Measurements from ENCODE around the gene HOXA10.

Gene HOXA10

DNA sequence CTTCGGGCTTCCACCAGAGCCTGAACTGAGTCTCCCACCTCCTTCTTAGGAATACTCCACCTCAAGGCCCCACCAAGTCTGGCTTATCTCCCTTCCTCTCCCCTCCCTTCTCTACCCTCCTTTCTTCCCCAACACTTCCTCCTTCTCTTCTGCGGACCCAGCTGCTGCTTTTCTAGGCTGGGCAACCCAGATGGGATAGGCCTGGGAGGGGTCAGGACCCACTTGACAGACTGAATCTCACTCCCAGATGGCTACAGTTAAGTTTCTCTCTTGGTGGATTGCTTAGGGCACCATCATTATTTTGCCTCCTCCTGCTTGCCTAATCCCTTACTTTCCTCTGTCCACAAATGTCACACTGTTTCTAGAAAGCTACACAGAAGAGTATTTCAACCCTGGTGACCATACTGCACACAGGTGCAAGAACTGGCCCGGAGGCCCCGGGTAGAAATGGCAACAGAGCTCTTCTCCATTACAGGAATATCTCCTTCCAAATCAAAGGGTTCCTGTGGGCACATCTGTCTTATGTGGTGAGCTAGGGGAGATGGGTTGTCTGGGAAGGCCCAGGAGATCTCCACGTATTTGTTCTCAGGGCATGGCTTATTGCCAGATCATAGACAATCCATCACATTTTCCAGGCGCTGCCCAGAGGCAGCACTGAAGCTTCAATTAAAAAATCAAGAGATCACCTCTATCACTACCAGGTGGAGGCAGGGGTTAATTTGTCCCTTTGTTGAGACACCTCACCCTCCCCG lies 16.1 kb upstream of the HOXA10 start:
- Histone ChIP-seq H2AFZ (ENCODE audit: low read length) (no peak overlapping the region), H3K4me1 (ENCODE audit: low read length) (no peaks in the 10 kb centered on the region), H3K79me2 (ENCODE audit: low read length) (no peaks in the 10 kb centered on the region), H3K36me3 (replicated peaks; ENCODE audit: insufficient read depth, low read length) (no peaks in the 10 kb centered on the region), H3K9me3 (replicated peaks; ENCODE audit: insufficient read depth, low read length) (no peaks in the 10 kb centered on the region), H3K27ac (ENCODE audit: low read length) (no peak overlapping the region), H3F3A (ENCODE audit: insufficient read depth, low read length) (no peaks in the 10 kb centered on the region), H3K4me3 (ENCODE audit: low read length) (no peak overlapping the region), H3K4me2 (ENCODE audit: low read depth, low read length) (no peak overlapping the region), H4K20me1 (ENCODE audit: insufficient read depth, low read length) (no peaks in the 10 kb centered on the region), H3K9me2 (replicated peaks; ENCODE audit: insufficient read depth, low read length) (no peaks in the 10 kb centered on the region), H3K9ac (ENCODE audit: low read length) (no peak overlapping the region), H3K27me3 (replicated peaks; ENCODE audit: insufficient read depth, low read length) (peaks cover 97% of the 10 kb centered on the region)
- TF ChIP-seq EZH2phosphoT487 (IDR thresholded peaks at IDR 0.05; ENCODE audit: low read length) (no peak), EZH2 (optimal IDR thresholded peaks at IDR 0.05; ENCODE audit: low read depth, low read length) (no peak)
- TF ChIP-seq, protein P1, sequence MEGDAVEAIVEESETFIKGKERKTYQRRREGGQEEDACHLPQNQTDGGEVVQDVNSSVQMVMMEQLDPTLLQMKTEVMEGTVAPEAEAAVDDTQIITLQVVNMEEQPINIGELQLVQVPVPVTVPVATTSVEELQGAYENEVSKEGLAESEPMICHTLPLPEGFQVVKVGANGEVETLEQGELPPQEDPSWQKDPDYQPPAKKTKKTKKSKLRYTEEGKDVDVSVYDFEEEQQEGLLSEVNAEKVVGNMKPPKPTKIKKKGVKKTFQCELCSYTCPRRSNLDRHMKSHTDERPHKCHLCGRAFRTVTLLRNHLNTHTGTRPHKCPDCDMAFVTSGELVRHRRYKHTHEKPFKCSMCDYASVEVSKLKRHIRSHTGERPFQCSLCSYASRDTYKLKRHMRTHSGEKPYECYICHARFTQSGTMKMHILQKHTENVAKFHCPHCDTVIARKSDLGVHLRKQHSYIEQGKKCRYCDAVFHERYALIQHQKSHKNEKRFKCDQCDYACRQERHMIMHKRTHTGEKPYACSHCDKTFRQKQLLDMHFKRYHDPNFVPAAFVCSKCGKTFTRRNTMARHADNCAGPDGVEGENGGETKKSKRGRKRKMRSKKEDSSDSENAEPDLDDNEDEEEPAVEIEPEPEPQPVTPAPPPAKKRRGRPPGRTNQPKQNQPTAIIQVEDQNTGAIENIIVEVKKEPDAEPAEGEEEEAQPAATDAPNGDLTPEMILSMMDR (IDR thresholded peaks at IDR 0.05; ENCODE audit: low read length): no peak
- no peak for DNase-seq

DNA sequence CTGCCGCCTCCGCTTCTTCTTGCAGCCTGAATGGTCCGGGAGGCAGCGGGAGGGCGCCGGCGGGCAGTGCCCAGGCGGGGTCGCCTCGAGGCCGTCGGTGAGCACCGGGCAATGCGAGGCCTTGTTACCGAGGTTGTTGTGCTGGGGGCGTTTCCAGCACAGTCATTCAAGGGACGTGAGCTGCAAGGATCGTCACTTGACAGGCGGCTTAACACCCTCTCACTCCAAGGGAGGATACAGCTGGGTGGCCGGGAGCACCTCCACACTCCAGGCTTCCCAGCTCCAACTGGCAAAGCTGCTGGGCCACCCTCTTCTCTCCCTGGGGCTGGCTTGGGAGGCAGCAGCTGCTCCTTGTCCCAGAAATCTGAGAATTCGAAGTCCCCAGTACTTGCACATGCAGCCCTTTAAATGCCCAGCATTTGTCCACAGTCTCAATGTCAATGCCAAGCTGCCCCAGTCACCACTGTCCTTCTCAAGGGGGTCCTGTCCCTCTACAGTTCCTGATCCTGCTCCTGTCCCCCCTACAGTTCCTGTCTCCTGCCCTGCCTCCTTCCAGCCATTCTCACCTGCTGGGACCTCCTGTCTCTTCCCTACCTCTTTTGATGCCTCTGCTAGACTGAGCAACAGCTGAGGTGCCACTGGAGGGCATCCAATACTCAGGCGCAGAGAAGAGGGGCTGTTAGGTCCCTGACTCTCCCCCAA lies 15.3 kb upstream of the HOXA10 start:
- H3K27ac ChIP-seq (ENCODE audit: low read length): no peak overlapping the region

GRCh38 chr7:27188386-27189294 lies 14.5 kb upstream of the HOXA10 start:
- Histone ChIP-seq H3K27ac (ENCODE audit: low read length) (no peak overlapping the region), H3K9me3 (replicated peaks; ENCODE audit: insufficient read depth, low read length) (no peaks in the 10 kb centered on the region), H3K9ac (ENCODE audit: low read length) (no peak overlapping the region), H3K36me3 (replicated peaks; ENCODE audit: insufficient read depth, low read length) (no peaks in the 10 kb centered on the region), H3F3A (ENCODE audit: insufficient read depth, low read length) (no peaks in the 10 kb centered on the region), H4K20me1 (ENCODE audit: insufficient read depth, low read length) (no peaks in the 10 kb centered on the region), H3K4me1 (ENCODE audit: low read length) (no peaks in the 10 kb centered on the region), H3K4me3 (ENCODE audit: low read length) (no peak overlapping the region), H3K27me3 (replicated peaks; ENCODE audit: insufficient read depth, low read length) (peaks cover 96% of the 10 kb centered on the region), H3K4me2 (ENCODE audit: low read depth, low read length) (peak overlapping the region; percentile 30; the same call in 1 of the 2 replicates), H2AFZ (ENCODE audit: low read length) (no peak overlapping the region), H3K9me2 (replicated peaks; ENCODE audit: insufficient read depth, low read length) (no peaks in the 10 kb centered on the region), H3K79me2 (ENCODE audit: low read length) (no peaks in the 10 kb centered on the region)
- DNase-seq: no peak
- no peak for TF ChIP-seq EZH2phosphoT487 (IDR thresholded peaks at IDR 0.05; ENCODE audit: low read length)
- no peak for TF ChIP-seq EZH2 (optimal IDR thresholded peaks at IDR 0.05; ENCODE audit: low read depth, low read length)
- TF ChIP-seq, protein P1 (IDR thresholded peaks at IDR 0.05; ENCODE audit: low read length): no peak

More for the DNA sequence above, 15.3 kb upstream of the HOXA10 start:
- Histone ChIP-seq H3K36me3 (replicated peaks; ENCODE audit: insufficient read depth, low read length) (no peaks in the 10 kb centered on the region), H3K4me3 (ENCODE audit: low read length) (no peak overlapping the region), H3K9me2 (replicated peaks; ENCODE audit: insufficient read depth, low read length) (no peaks in the 10 kb centered on the region), H2AFZ (ENCODE audit: low read length) (no peak overlapping the region), H3F3A (ENCODE audit: insufficient read depth, low read length) (no peaks in the 10 kb centered on the region), H4K20me1 (ENCODE audit: insufficient read depth, low read length) (no peaks in the 10 kb centered on the region), H3K9me3 (replicated peaks; ENCODE audit: insufficient read depth, low read length) (no peaks in the 10 kb centered on the region), H3K9ac (ENCODE audit: low read length) (no peak overlapping the region), H3K4me2 (ENCODE audit: low read depth, low read length) (no peak overlapping the region), H3K79me2 (ENCODE audit: low read length) (no peaks in the 10 kb centered on the region), H3K27me3 (replicated peaks; ENCODE audit: insufficient read depth, low read length) (peaks cover 97% of the 10 kb centered on the region), H3K4me1 (ENCODE audit: low read length) (no peaks in the 10 kb centered on the region)
- no peak for DNase-seq
- TF ChIP-seq EZH2phosphoT487 (IDR thresholded peaks at IDR 0.05; ENCODE audit: low read length) (no peak), EZH2 (optimal IDR thresholded peaks at IDR 0.05; ENCODE audit: low read depth, low read length) (no peak)
- TF ChIP-seq, protein P1 (IDR thresholded peaks at IDR 0.05; ENCODE audit: low read length): no peak

Measured in MM.1S (cell line).